ENCODE data around the gene MUL1.
"Not testable (repeated sequence)": the region's sequence is repeated elsewhere in the genome, so short reads cannot be mapped to it uniquely, and the experiment has no call there.

Gene MUL1

DNA sequence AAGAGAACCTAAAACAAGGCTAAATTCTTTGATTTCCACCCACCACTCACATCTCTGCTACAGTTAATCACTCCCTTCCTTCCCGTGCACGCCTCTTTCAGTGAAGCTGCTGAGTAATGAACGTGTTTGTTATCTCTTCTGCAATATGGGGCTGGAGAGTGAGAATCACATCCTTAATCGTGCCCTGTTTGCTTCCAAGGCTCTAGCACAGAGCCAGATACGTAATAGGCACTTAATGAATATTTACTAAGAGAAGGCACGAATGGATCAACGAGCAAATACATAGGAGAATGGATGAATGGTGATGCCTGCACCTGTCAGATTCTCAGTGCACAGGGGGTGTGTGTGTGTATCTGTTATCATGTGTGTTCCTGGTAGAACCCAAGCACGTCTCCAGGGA is 22.4 kb upstream of the MUL1 start:
- DNase-seq, result no peak
- Mint-ChIP-seq H3K9me3 (no peaks in the 10 kb centered on the region), H3K36me3 (ENCODE audit: low read depth) (no peaks in the 10 kb centered on the region), H3K27me3 (peaks cover 37% of the 10 kb centered on the region), H3K4me3 (no peak overlapping the region), H3K4me1 (no peaks in the 10 kb centered on the region), H3K27ac (no peak overlapping the region)
- ATAC-seq, result no peak

DNA sequence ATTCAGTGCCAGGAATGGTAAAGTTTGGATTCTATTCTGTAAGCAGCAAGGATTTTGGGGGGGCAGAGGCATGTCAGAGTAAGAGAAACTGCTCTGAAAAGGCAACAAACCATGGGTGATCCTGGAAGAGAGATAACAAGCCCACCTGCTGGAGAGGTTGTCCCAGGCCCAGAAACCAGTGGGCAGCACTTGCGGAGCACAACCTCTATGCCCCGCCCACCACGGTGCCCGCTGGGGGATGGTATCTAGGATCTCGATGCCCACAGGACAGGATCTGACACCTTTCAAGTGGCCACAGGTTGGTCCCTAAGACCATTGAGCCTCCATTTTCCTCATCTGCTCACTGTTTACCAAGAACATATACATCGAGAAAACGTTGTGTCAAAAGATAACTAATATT is 20.3 kb upstream of the MUL1 start:
- H3K4me3 Mint-ChIP-seq, result no peak overlapping the region
- ATAC-seq (no peak), DNase-seq (no peak)
- H3K4me1 Mint-ChIP-seq, result no peaks in the 10 kb centered on the region
- H3K36me3 Mint-ChIP-seq (ENCODE audit: low read depth), result no peaks in the 10 kb centered on the region
- H3K27ac Mint-ChIP-seq, result no peak overlapping the region
- peaks cover 33% of the 10 kb centered on the region for H3K27me3 Mint-ChIP-seq
- no peaks in the 10 kb centered on the region for H3K9me3 Mint-ChIP-seq

DNA sequence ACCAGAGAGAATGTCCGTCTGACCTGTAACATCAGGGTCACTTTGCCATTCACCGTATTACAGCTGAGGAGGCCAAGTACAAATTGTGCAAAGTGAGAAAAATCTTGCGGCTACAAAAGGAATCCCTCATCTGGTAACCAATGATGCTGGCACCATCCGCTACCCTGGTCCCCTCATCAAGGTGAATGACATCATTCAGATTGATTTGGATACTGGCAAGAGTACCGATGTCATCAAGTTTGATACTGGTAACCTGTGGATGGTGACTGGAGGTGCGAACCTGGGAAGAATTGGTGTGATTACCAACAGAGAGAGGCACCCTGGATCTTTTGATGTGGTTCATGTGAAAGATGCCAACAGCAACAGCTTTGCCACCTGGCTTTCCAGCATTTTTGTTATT is 18.3 kb upstream of the MUL1 start:
- no peaks in the 10 kb centered on the region for H3K4me1 Mint-ChIP-seq
- DNase-seq (no peak), ATAC-seq (no peak)
- no peaks in the 10 kb centered on the region for H3K9me3 Mint-ChIP-seq
- no peak overlapping the region for H3K27ac Mint-ChIP-seq
- no peaks in the 10 kb centered on the region for H3K36me3 Mint-ChIP-seq (ENCODE audit: low read depth)
- H3K27me3 Mint-ChIP-seq, result peaks cover 37% of the 10 kb centered on the region
- no peak overlapping the region for H3K4me3 Mint-ChIP-seq

DNA sequence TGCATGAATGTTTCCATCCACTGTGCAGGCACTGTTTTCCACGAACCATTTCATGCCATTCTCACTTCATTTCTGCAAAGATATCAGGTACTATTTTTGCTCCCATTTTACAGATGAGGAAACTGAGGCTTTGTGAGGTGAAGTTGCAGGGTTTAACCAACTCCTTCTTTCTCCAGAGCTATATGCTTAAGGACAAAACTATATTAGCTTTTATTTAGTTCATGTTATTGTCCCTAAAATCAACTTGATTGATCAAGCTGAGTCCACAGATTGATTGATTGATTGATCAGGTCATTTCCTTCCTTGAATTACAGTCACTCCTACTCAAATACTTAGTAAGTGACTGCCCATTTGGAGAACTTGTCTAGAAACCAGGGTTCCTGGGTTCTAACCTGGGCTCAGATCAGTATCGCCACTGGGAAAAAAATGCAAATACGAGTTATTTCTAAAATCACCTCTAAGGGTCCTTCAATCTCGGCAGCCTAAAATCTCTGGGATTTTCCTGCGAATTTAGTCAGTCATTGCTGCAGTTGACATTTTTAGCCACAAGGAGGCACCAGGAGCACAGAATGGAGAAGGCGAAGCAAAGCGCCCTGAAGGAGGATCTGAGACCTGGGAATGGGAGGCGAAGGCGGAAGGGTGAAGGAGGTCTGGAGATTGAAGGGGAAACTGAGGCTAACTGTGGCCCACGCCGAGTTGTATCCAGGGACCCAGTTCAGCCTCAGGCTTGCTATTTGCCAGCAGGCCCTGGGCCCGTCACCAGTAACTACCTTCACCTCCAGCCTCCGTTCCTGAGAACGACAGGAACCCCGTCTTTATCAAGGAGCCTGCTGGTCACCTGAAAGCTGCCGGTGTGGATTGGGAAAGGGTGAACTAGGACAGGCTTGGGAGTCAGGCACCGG is 14.3 kb upstream of the MUL1 start:
- Mint-ChIP-seq H3K4me1 (no peaks in the 10 kb centered on the region), H3K27ac (no peak overlapping the region)
- ATAC-seq, result no peak

DNA sequence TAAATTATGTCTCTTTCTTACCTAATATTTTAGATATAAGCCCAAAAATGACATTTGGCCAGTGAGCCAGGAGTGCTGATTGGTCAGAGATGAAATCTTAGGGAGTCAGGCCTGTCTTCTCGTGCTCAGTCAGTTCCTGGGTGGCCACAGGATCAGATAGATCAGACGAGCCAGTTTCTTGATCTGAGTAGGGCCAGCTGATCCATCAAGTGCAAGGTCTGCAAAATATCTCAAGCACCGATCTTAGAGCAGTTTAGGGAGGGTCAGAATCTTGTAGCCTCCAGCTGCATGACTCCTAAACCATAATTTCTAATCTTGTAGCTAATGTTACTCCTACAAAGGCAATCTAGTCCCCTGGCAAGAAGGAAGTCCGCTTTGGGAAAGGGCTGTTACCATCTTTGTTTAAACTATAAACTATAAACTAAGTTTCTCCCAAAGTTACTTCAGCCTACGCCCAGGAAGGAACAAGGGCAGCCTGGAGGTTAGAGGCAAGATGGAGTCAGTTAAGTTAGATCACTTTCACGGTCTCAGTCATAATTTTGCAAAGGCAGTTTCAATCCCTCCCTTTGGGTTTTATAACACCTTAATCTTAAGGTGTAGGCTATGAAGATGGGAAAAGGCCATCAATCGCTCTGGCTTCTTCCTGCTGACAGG is 11.8 kb upstream of the MUL1 start:
- H3K27me3 Mint-ChIP-seq, result peaks cover 13% of the 10 kb centered on the region
- not testable (repeated sequence) for H3K9me3 Mint-ChIP-seq; H3K36me3 Mint-ChIP-seq (ENCODE audit: low read depth); H3K27ac Mint-ChIP-seq; H3K4me3 Mint-ChIP-seq; ATAC-seq; H3K4me1 Mint-ChIP-seq; DNase-seq

More for the DNA sequence above, 14.3 kb upstream of the MUL1 start:
- DNase-seq, result peak; percentile 74
- H3K27me3 Mint-ChIP-seq, result peaks cover 16% of the 10 kb centered on the region
- H3K9me3 Mint-ChIP-seq, result no peaks in the 10 kb centered on the region
- no peaks in the 10 kb centered on the region for H3K36me3 Mint-ChIP-seq (ENCODE audit: low read depth)
- no peak overlapping the region for H3K4me3 Mint-ChIP-seq

DNA sequence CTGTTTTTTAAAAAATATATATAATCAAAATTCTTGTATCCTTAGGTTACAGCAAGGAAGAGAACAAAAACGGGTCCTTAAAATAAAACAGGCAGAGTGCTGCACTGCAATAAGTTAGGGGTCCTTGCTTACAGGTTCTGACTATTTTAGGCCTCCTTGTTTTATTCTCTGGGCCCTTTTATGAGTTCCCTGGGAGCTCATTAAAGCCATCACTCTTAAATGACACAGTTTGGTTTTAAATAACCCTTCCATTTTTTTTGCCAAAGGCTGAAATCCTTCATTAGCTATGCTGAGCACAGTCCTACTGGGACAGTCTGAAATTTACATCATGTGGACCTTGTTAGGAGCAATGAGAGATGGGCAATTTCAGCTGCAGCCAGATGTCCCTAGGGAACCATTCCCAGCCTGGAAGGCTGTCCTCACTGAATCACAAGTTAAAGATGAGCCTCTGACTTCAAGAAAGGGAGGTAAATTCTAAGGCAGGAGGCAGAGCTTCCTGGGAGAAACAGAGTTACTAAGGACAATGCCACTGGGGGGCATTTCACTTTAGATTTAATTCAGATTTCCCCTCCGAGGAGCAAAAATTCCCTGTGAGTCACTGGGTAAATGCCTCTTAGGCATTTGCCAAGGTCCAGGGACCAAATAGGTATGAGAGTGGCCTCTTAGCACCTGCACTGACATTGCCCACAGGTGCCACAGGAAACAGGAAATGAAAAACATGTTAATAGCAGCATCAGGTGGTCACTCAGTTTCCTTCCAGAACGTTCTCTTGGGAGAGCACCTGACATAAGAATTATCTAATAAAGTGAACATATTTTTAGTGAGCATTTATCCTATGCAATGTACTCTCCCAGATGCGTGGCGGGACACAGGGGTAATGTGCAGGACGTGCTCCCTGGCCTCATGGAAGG is 3.8 kb upstream of the MUL1 start:
- no peak for ATAC-seq
- Mint-ChIP-seq H3K27ac (no peak overlapping the region), H3K9me3 (no peaks in the 10 kb centered on the region), H3K4me3 (no peak overlapping the region), H3K36me3 (ENCODE audit: low read depth) (no peaks in the 10 kb centered on the region), H3K27me3 (peaks cover 8% of the 10 kb centered on the region), H3K4me1 (peaks cover 8% of the 10 kb centered on the region)
- no peak for DNase-seq

DNA sequence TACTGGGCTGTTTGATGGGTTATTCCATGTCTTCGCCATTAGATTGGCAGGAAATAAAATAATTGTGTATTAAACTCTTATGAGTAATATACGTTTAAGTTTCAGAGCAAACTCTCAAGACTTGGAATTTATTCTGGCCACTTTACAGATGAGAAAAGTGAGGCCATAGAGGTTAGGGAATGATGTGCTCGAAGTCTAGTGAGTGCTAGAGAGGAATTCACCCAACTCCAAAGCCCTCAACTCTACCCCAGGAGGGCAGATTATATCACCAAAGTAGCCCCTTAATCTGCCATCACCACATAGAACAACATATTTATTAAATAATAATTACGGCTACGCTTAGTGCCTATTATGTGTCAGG is 440 bp upstream of the MUL1 start:
- peak overlapping the region; percentile 92 for H3K4me3 Mint-ChIP-seq
- peaks cover 29% of the 10 kb centered on the region for H3K4me1 Mint-ChIP-seq
- no peak for DNase-seq
- no peaks in the 10 kb centered on the region for H3K9me3 Mint-ChIP-seq
- no peaks in the 10 kb centered on the region for H3K36me3 Mint-ChIP-seq (ENCODE audit: low read depth)
- no peak for ATAC-seq
- peaks cover 5% of the 10 kb centered on the region for H3K27me3 Mint-ChIP-seq
- peak overlapping the region; percentile 70 for H3K27ac Mint-ChIP-seq

DNA sequence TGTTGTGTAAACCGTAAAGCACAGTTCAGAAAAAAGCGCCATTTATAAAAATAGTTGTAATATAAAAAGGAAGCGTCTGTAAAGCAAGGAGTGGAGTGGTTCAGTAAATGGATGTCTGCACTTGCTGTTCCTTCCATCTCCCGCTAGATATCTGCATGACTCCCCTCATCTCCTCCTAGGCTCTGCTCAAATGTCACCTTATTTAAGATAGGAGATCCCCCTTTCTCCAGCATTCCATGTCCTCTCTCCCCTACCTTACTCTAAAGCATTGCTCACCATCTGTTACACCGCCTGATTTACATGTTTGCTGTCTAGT is 745 bp downstream of the MUL1 start:
- H3K27ac Mint-ChIP-seq, result peak overlapping the region; percentile 70
- peaks cover 3% of the 10 kb centered on the region for H3K36me3 Mint-ChIP-seq (ENCODE audit: low read depth)
- H3K4me1 Mint-ChIP-seq, result peaks cover 29% of the 10 kb centered on the region
- no peaks in the 10 kb centered on the region for H3K27me3 Mint-ChIP-seq
- ATAC-seq (no peak), DNase-seq (no peak)
- H3K9me3 Mint-ChIP-seq, result no peaks in the 10 kb centered on the region
- peak overlapping the region; percentile 92 for H3K4me3 Mint-ChIP-seq

DNA sequence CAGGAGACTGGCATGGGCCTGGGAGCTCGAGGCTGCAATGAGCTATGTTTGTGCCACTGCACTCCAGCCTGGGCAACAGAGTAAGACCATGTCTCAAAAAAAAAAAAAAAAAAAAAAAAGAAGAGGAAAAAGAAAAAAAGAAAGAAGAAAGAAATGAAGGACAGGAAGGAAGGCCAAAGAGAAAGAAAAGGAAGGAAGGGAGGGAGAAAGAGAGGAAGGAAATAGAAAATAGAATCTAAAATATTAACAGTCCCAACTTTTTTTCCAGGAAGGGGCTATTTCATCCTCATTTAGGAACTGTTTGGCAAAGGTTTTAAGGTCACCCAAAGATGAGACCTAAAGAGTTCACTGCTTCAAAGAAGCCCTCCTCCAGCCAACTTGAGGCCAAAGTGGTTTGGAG is 2.5 kb downstream of the MUL1 start:
- no peaks in the 10 kb centered on the region for H3K27me3 Mint-ChIP-seq
- DNase-seq (no peak), ATAC-seq (no peak)
- no peak overlapping the region for H3K4me3 Mint-ChIP-seq
- H3K27ac Mint-ChIP-seq, result no peak overlapping the region
- no peaks in the 10 kb centered on the region for H3K9me3 Mint-ChIP-seq
- peaks cover 7% of the 10 kb centered on the region for H3K36me3 Mint-ChIP-seq (ENCODE audit: low read depth)
- H3K4me1 Mint-ChIP-seq, result peaks cover 29% of the 10 kb centered on the region

DNA sequence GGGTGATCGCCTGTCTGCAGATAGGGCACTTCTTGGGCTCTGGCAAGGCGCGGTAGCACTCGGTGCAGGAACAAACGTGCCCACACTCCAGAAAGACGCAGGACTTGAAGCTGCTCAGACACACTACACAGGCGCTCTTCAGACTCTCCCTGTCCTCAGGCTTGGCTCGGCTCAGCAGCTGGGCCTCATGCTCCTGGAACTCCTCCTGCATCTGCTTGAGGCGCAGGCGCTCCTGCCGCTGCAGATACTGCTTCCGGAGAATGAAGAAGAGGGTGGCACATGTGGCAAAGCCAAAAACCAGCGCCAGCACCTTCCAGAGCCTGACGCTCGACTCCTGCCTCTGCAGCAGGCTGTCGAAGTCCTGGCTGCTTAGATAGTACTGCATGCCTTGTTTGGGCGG is 7.2 kb downstream of the MUL1 start:
- ATAC-seq (no peak), DNase-seq (no peak)
- peaks cover 13% of the 10 kb centered on the region for H3K4me1 Mint-ChIP-seq
- H3K27me3 Mint-ChIP-seq, result no peaks in the 10 kb centered on the region
- H3K9me3 Mint-ChIP-seq, result no peaks in the 10 kb centered on the region
- no peak overlapping the region for H3K4me3 Mint-ChIP-seq
- H3K36me3 Mint-ChIP-seq (ENCODE audit: low read depth), result peaks cover 15% of the 10 kb centered on the region
- no peak overlapping the region for H3K27ac Mint-ChIP-seq

DNA sequence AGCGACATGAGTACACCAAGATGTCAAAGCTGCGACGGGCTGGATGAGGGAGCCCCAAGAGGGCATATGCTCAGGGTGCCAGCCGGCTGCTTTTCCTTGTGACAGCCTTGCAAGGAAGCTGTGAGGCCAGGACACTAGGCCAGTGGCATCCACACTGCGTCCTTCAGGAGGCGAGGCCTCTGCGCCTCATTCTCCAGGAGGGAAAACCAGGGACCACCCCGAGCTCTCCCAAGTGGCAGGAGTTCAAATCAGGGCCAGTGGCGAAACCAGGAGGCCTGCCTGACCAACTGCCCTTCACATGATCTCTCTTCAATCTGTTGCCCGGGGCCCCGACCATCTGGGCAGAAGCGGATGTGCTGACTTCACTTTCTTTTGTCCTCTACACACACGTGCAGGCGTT is 8.2 kb downstream of the MUL1 start:
- DNase-seq (no peak), ATAC-seq (no peak)
- Mint-ChIP-seq H3K27me3 (no peaks in the 10 kb centered on the region), H3K9me3 (no peaks in the 10 kb centered on the region), H3K4me1 (peaks cover 5% of the 10 kb centered on the region), H3K4me3 (no peak overlapping the region), H3K36me3 (ENCODE audit: low read depth) (peaks cover 15% of the 10 kb centered on the region), H3K27ac (no peak overlapping the region)

DNA sequence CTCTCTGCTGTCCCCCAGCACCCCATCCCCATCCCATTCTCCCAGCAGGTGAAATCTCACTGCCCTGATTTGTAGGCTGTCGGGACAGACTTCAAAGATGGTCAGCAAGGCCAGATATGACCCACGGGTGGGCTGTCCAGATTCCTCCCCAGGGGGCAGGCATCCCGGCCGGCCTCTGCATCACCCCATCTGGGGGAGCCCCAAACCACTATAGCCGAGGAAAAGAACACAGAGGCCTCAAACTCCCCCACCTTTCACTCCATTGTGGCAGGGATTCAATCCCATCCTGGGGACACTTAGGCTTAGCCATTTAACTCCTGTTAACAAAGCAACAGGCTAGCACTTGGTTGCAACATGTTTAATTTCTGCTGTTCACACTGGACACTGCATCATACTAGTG is 8.8 kb downstream of the MUL1 start:
- H3K4me1 Mint-ChIP-seq, result peaks cover under 1% of the 10 kb centered on the region
- DNase-seq (no peak), ATAC-seq (no peak)
- H3K27me3 Mint-ChIP-seq, result no peaks in the 10 kb centered on the region
- peaks cover 15% of the 10 kb centered on the region for H3K36me3 Mint-ChIP-seq (ENCODE audit: low read depth)
- H3K27ac Mint-ChIP-seq, result no peak overlapping the region
- no peak overlapping the region for H3K4me3 Mint-ChIP-seq
- H3K9me3 Mint-ChIP-seq, result no peaks in the 10 kb centered on the region

DNA sequence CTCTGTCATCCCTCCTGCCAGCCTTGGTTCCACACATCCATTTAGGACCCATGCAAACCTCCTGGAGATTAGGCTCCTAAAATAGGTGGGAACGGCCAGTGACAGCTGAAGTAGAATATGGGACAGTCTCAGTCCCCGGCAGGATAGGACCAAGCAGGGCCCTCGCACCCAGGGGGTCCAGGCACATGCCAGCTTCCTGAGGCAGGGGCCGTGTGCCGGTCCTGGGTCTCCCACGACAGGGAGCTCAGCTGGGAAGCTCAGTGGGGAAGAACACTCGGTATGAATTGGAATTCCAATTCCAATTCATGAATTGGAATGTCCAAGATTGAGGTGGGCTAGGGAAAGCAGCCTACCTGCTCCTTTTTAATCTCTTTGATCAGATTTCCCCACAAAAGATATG is 9.8 kb downstream of the MUL1 start:
- ATAC-seq (no peak), DNase-seq (no peak)
- no peak overlapping the region for H3K4me3 Mint-ChIP-seq
- no peaks in the 10 kb centered on the region for H3K27me3 Mint-ChIP-seq
- H3K36me3 Mint-ChIP-seq (ENCODE audit: low read depth), result peaks cover 15% of the 10 kb centered on the region
- no peaks in the 10 kb centered on the region for H3K4me1 Mint-ChIP-seq
- H3K9me3 Mint-ChIP-seq, result no peaks in the 10 kb centered on the region
- H3K27ac Mint-ChIP-seq, result no peak overlapping the region

DNA sequence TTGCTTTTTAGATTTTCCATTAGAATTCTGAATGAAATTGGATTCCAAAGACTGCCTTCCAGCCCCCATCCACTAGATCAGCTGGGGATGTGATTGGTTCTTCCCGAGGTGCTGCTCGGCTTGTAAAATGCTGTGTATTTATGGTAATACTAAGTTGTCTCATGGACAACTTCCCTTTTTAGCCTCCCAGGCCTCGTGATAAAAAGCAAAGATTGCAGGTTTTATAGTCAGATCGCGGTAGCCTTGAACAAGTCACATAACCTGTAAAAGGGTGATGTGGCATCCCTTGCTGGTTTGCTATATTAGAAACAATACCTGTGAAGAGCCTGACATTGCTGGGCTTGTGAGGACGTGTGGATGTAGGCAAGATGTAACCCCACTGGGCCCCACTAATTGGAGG is 10.4 kb downstream of the MUL1 start:
- Mint-ChIP-seq H3K36me3 (ENCODE audit: low read depth) (peaks cover 12% of the 10 kb centered on the region), H3K27me3 (no peaks in the 10 kb centered on the region), H3K27ac (no peak overlapping the region), H3K4me3 (no peak overlapping the region), H3K9me3 (no peaks in the 10 kb centered on the region), H3K4me1 (no peaks in the 10 kb centered on the region)
- DNase-seq (no peak), ATAC-seq (no peak)
